Mesenchymal stem cell (in vitro differentiated cells and primary cell): ENCODE data around the gene MICAL2.

Experiments
- DNase-seq: peaks from one replicate; pipeline ENCODE4 v3.0.0-alpha.2; 2013
- H2AFZ ChIP-seq: one replicate; pipeline ENCODE4 v1.6.1; 2013; ENCODE audit warnings: low read depth, mild to moderate bottlenecking, control low read depth, inconsistent platforms, low read length, moderate library complexity
- H2AK5ac ChIP-seq: 2 replicates; pipeline ENCODE4 v1.6.1; 2013; ENCODE audit warnings: low read length, moderate library complexity, mild to moderate bottlenecking, inconsistent platforms; ENCODE audit not compliant: severe bottlenecking
- H2BK120ac ChIP-seq: one replicate; pipeline ENCODE4 v1.6.1; 2013; ENCODE audit warnings: low read depth, mild to moderate bottlenecking, inconsistent platforms, low read length, moderate library complexity
- H2BK12ac ChIP-seq, 2 experiments: one replicate each; pipeline ENCODE4 v1.6.1; 2013; ENCODE audit warnings: inconsistent platforms in 2 of 2, low read length in 2 of 2, mild to moderate bottlenecking in 2 of 2, moderate library complexity in 2 of 2, control low read depth in 1 of 2
- H2BK15ac ChIP-seq: one replicate; pipeline ENCODE4 v1.6.1; 2013; ENCODE audit warnings: mild to moderate bottlenecking, low read depth, inconsistent platforms; ENCODE audit not compliant: poor library complexity, severe bottlenecking
- H2BK5ac ChIP-seq: 2 replicates; pipeline ENCODE4 v1.6.1; 2013; ENCODE audit warnings: low read depth, mild to moderate bottlenecking, low read length, control low read depth, inconsistent platforms; ENCODE audit not compliant: poor library complexity, severe bottlenecking
- H3K14ac ChIP-seq, 2 experiments: one replicate each; pipeline ENCODE4 v1.6.1; 2013; ENCODE audit warnings: inconsistent platforms in 2 of 2, low read length in 2 of 2, control low read depth in 1 of 2, mild to moderate bottlenecking in 1 of 2, moderate library complexity in 1 of 2
- H3K18ac ChIP-seq, 2 experiments: one replicate each; pipeline ENCODE4 v1.6.1; 2013; ENCODE audit warnings: inconsistent platforms in 2 of 2, low read length in 2 of 2, control low read depth in 1 of 2, low read depth in 1 of 2, mild to moderate bottlenecking in 1 of 2
- H3K23ac ChIP-seq, 2 experiments: one replicate each; pipeline ENCODE4 v1.6.1; 2013; ENCODE audit warnings: inconsistent platforms in 2 of 2, low read length in 2 of 2, mild to moderate bottlenecking in 2 of 2, moderate library complexity in 2 of 2, control low read depth in 1 of 2
- H3K27ac ChIP-seq: 2 replicates; pipeline ENCODE4 v1.5.1; 2013; ENCODE audit warnings: mild to moderate bottlenecking, moderate library complexity, low read length, control low read depth, inconsistent platforms; ENCODE audit not compliant: poor library complexity, severe bottlenecking
- H3K27me3 ChIP-seq, 2 experiments: 2 replicates each; pipeline versions ENCODE4 v1.6.1 to v1.7.0; 2013; ENCODE audit warnings: low read length in 2 of 2, mild to moderate bottlenecking in 2 of 2, moderate library complexity in 2 of 2, control low read depth in 1 of 2, inconsistent platforms in 1 of 2; ENCODE audit not compliant: control insufficient read depth in 1 of 2, insufficient read depth in 1 of 2
- H3K36me3 ChIP-seq, 2 experiments: 2 replicates each; pipeline versions ENCODE4 v1.6.1 to v1.7.0; 2013; ENCODE audit warnings: low read length in 2 of 2, control low read depth in 1 of 2, inconsistent platforms in 1 of 2, low read depth in 1 of 2, mild to moderate bottlenecking in 1 of 2; ENCODE audit not compliant: insufficient read depth in 2 of 2, control insufficient read depth in 1 of 2
- H3K4ac ChIP-seq, 2 experiments: one replicate each; pipeline ENCODE4 v1.6.1; 2013; ENCODE audit warnings: inconsistent platforms in 2 of 2, low read length in 2 of 2, mild to moderate bottlenecking in 2 of 2, moderate library complexity in 2 of 2, control low read depth in 1 of 2, low read depth in 1 of 2
- H3K4me1 ChIP-seq: 2 replicates; pipeline ENCODE4 v1.6.1; 2013; ENCODE audit warnings: low read depth, low read length, control low read depth; ENCODE audit not compliant: control insufficient read depth, insufficient read depth
- H3K4me2 ChIP-seq: 2 replicates; pipeline ENCODE4 v1.6.1; 2013; ENCODE audit warnings: low read length, mild to moderate bottlenecking, inconsistent platforms; ENCODE audit not compliant: poor library complexity, severe bottlenecking
- H3K4me3 ChIP-seq, 2 experiments: 2 replicates each; pipeline versions ENCODE4 v1.5.1 to v1.7.0; 2013; ENCODE audit warnings: low read length in 2 of 2, mild to moderate bottlenecking in 2 of 2, control low read depth in 1 of 2, low read depth in 1 of 2; ENCODE audit not compliant: insufficient read depth in 1 of 2
- H3K79me1 ChIP-seq: replicated peaks from 2 replicates; pipeline ENCODE4 v1.6.1; 2013; ENCODE audit warnings: mild to moderate bottlenecking, control low read depth, low read length, inconsistent platforms; ENCODE audit not compliant: poor library complexity, severe bottlenecking
- H3K9ac ChIP-seq: 2 replicates; pipeline ENCODE4 v1.7.0; 2013; ENCODE audit warnings: mild to moderate bottlenecking, low read length, moderate library complexity
- H3K9me3 ChIP-seq: 2 replicates; pipeline ENCODE4 v1.7.0; 2013; ENCODE audit warnings: mild to moderate bottlenecking, low read length; ENCODE audit not compliant: control insufficient read depth
- H4K8ac ChIP-seq: one replicate; pipeline ENCODE4 v1.6.1; 2013; ENCODE audit warnings: inconsistent platforms, mild to moderate bottlenecking, low read length, moderate library complexity
- H4K91ac ChIP-seq: one replicate; pipeline ENCODE4 v1.6.1; 2013; ENCODE audit warnings: mild to moderate bottlenecking, low read length, inconsistent platforms
- WGBS: methylation state at CpG from one replicate; pipeline ENCODE4 v1.1.7; 2013; ENCODE audit warnings: mixed read lengths; 5-methylcytosine and 5-hydroxymethylcytosine counted together

The MICAL2 gene

GRCh38 chr11:12105471-12105870, 4.9 kb upstream of the MICAL2 start:
- Histone ChIP-seq H2BK15ac (no peak overlapping the region), H3K14ac (no peak overlapping the region), H3K79me1 (no peaks in the 10 kb centered on the region), H3K27me3 (no peaks in the 10 kb centered on the region), H4K8ac (no peak overlapping the region), H3K4me2 (no peak overlapping the region), H2BK12ac (no peak overlapping the region), H3K9me3 (no peaks in the 10 kb centered on the region), H2BK5ac (no peak overlapping the region), H3K27ac (no peak overlapping the region), H2BK120ac (no peak overlapping the region), H3K36me3 (no peaks in the 10 kb centered on the region), H3K9ac (no peak overlapping the region), H3K4me1 (peaks cover 15% of the 10 kb centered on the region), H2AK5ac (no peak overlapping the region), H3K4me3 (no peak overlapping the region), H3K4ac (no peak overlapping the region), H2AFZ (no peak overlapping the region), H3K18ac (no peak overlapping the region), H4K91ac (no peak overlapping the region), H3K23ac (no peak overlapping the region)
- 70% methylated on average over 2 of the region's 2 CpGs for WGBS
- no peak for DNase-seq

- no peak for DNase-seq
- Histone ChIP-seq H3K27ac (no peak overlapping the region), H3K79me1 (no peaks in the 10 kb centered on the region), H2BK12ac (no peak overlapping the region), H2AFZ (no peak overlapping the region), H3K4ac (no peak overlapping the region), H2BK5ac (no peak overlapping the region), H3K4me3 (no peak overlapping the region), H3K27me3 (no peaks in the 10 kb centered on the region), H2AK5ac (no peak overlapping the region), H3K18ac (no peak overlapping the region), H3K14ac (no peak overlapping the region), H4K8ac (no peak overlapping the region), H3K9me3 (no peaks in the 10 kb centered on the region), H3K36me3 (no peaks in the 10 kb centered on the region), H3K23ac (no peak overlapping the region), H3K9ac (no peak overlapping the region), H2BK120ac (no peak overlapping the region), H3K4me2 (no peak overlapping the region), H2BK15ac (no peak overlapping the region), H3K4me1 (peaks cover 15% of the 10 kb centered on the region), H4K91ac (no peak overlapping the region)
- 90% methylated on average over 5 of the region's 5 CpGs for WGBS
These were observed 4.3 kb upstream of the MICAL2 start for GRCh38 chr11:12106101-12106500.

- no peak for DNase-seq
- no peak overlapping the region for H3K9ac ChIP-seq
- WGBS = no CpG with 5 or more reads among the region's 5 CpGs
- H2AK5ac ChIP-seq = no peak overlapping the region
- no peaks in the 10 kb centered on the region for H3K79me1 ChIP-seq
- H3K4me2 ChIP-seq = no peak overlapping the region
- no peak overlapping the region for H3K4me3 ChIP-seq
- H3K36me3 ChIP-seq = no peaks in the 10 kb centered on the region
- no peak overlapping the region for H2BK5ac ChIP-seq
- H2BK12ac ChIP-seq = no peak overlapping the region
- H3K18ac ChIP-seq = no peak overlapping the region
- no peak overlapping the region for H3K27ac ChIP-seq
- H3K4ac ChIP-seq = no peak overlapping the region
- peaks cover 15% of the 10 kb centered on the region for H3K4me1 ChIP-seq
- no peaks in the 10 kb centered on the region for H3K9me3 ChIP-seq
- no peak overlapping the region for H4K8ac ChIP-seq
- H2BK15ac ChIP-seq = no peak overlapping the region
- H3K27me3 ChIP-seq = no peaks in the 10 kb centered on the region
- H2AFZ ChIP-seq = no peak overlapping the region
- no peak overlapping the region for H3K23ac ChIP-seq
- H4K91ac ChIP-seq = no peak overlapping the region
- H2BK120ac ChIP-seq = no peak overlapping the region
- no peak overlapping the region for H3K14ac ChIP-seq
These were observed 3.9 kb upstream of the MICAL2 start for GRCh38 chr11:12106501-12106900.

GRCh38 chr11:12108875-12109453, 1.4 kb upstream of the MICAL2 start:
- Histone ChIP-seq H3K4me2 (no peak overlapping the region), H3K79me1 (no peaks in the 10 kb centered on the region), H3K9me3 (no peaks in the 10 kb centered on the region), H2AK5ac (peak overlapping the region; percentile 63), H3K4ac (no peak overlapping the region), H4K8ac (no peak overlapping the region), H3K4me3 (no peak overlapping the region), H2BK12ac (peak overlapping the region in 1 of 2 experiments; percentile 26), H4K91ac (no peak overlapping the region), H2AFZ (no peak overlapping the region), H2BK120ac (no peak overlapping the region), H2BK15ac (no peak overlapping the region), H3K18ac (no peak overlapping the region), H3K4me1 (peaks cover 22% of the 10 kb centered on the region), H3K9ac (no peak overlapping the region), H3K27me3 (no peaks in the 10 kb centered on the region), H3K27ac (no peak overlapping the region), H3K23ac (peak overlapping the region in 1 of 2 experiments; percentile 67), H3K14ac (no peak overlapping the region), H2BK5ac (no peak overlapping the region), H3K36me3 (peaks cover 0 to 4% of the 10 kb centered on the region in 2 experiments)
- WGBS = 88% methylated on average over 2 of the region's 2 CpGs
- no peak for DNase-seq
